ENCODE data around the gene YTHDF1.

The YTHDF1 gene

GRCh38 chr20:63208346-63208909 is 7.5 kb downstream of the YTHDF1 start:
- no peak for DNase-seq (ENCODE audit: low read depth in 2 of 2)

- DNase-seq (ENCODE audit: low read depth in 2 of 2), result no peak
These were observed 9.1 kb downstream of the YTHDF1 start for GRCh38 chr20:63206878-63207277.

DNA sequence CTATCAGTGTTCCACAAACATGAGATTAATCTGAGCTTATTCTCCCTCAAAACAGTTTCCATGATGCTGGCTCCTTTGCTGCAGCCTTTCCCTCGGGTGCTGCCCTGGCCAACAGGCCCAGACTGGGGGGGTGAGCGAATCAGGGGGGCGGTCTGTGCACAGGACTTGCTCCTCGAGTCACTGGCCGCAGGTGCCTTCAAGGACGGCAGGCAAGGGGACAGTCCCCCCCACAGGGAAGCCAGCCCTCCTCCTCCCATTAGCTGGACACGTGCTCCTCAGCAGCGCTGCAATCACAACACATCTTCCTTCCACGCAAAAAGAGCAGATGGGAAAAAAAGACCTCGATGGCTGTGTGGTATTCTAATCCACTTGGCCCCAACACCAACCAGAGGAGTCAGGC is 10.0 kb downstream of the YTHDF1 start:
- no peak for DNase-seq (ENCODE audit: low read depth in 2 of 2)

- DNase-seq (ENCODE audit: low read depth in 2 of 2), result no peak
These were observed 11.6 kb downstream of the YTHDF1 start for GRCh38 chr20:63204362-63204761.

GRCh38 chr20:63202811-63203526 is 13.0 kb downstream of the YTHDF1 start:
- no peak for DNase-seq (ENCODE audit: low read depth in 2 of 2)

DNA sequence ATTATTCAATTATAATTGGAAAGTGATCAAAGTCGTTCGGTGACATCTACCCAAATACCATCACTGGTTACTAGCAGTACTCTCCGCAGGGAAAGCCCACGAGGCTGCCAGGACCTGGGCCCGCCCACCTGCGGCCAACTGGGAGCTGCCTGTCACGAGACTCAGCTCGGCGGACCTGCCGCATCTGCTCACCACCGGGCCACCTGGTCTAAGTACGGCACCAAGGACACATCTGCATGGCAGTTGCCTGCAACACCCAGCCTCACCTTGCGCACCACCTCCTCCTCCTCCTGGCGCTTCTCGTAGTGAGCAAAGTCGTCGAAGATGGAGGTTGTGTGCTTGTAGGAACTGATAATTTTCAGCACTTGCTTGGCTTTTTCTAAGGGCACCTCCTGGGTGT is 13.9 kb downstream of the YTHDF1 start:
- DNase-seq (ENCODE audit: low read depth in 2 of 2), result no peak

GRCh38 chr20:63198606-63199005 is 17.3 kb downstream of the YTHDF1 start:
- DNase-seq (ENCODE audit: low read depth in 2 of 2), result no peak

- DNase-seq (ENCODE audit: low read depth in 2 of 2), result no peak
These were observed 19.0 kb downstream of the YTHDF1 start for GRCh38 chr20:63196768-63197470.

DNA sequence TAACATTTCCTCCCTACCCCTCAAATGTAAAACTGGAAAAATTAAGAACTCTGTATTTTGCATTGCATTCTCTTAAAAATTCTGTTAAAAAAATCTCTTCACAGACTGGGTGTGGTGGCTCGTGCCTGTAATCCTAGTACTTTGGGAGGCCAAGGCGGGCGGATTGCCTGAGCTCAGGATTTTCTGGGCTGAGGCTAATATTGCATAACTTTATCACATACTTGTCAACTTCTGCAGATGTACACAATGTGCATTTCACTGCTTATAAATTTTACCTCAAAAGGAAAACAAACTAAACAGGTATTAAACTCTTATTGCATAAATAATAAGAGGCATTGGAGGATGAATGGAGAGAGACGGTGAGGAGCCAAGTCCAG is 21.1 kb downstream of the YTHDF1 start:
- DNase-seq (ENCODE audit: low read depth in 2 of 2), result no peak

GRCh38 chr20:63194007-63194796 is 21.7 kb downstream of the YTHDF1 start:
- no peak for DNase-seq (ENCODE audit: low read depth in 2 of 2)

GRCh38 chr20:63192721-63193120 is 23.2 kb downstream of the YTHDF1 start:
- DNase-seq (ENCODE audit: low read depth in 2 of 2), result no peak

GRCh38 chr20:63191400-63191799 is 24.5 kb downstream of the YTHDF1 start:
- no peak for DNase-seq (ENCODE audit: low read depth in 2 of 2)

DNA sequence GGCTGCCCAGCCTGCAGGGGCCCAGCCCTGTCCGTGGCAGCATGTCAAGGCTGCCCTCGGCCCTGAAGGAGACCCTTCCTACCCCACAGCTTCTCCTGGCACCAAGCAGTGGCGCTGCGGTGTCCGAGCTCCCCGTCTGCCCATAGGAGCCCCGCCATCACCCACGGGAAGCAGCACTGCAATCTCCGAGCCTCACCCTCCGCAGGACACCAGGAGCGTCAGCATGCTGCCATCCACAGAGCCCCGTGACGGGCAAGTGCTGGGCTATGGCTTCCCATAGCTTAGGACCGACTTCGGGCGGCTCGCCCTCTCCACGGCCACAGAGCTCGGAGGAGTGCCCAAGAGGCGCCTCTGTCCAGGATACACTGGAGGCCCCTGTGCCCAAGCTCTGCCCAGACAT is 25.1 kb downstream of the YTHDF1 start:
- DNase-seq (ENCODE audit: low read depth in 2 of 2), result no peak

GRCh38 chr20:63189846-63190559 is 25.9 kb downstream of the YTHDF1 start:
- DNase-seq (ENCODE audit: low read depth in 2 of 2), result no peak

- no peak for DNase-seq (ENCODE audit: low read depth in 2 of 2)
These were observed 26.6 kb downstream of the YTHDF1 start for GRCh38 chr20:63189322-63189642.

- DNase-seq (ENCODE audit: low read depth in 2 of 2), result no peak
These were observed 27.1 kb downstream of the YTHDF1 start for GRCh38 chr20:63188641-63189321.

- no peak for DNase-seq (ENCODE audit: low read depth in 2 of 2)
These were observed 27.8 kb downstream of the YTHDF1 start for GRCh38 chr20:63188159-63188442.

- DNase-seq (ENCODE audit: low read depth in 2 of 2), result no peak
These were observed 28.4 kb downstream of the YTHDF1 start for GRCh38 chr20:63187338-63188158.

DNA sequence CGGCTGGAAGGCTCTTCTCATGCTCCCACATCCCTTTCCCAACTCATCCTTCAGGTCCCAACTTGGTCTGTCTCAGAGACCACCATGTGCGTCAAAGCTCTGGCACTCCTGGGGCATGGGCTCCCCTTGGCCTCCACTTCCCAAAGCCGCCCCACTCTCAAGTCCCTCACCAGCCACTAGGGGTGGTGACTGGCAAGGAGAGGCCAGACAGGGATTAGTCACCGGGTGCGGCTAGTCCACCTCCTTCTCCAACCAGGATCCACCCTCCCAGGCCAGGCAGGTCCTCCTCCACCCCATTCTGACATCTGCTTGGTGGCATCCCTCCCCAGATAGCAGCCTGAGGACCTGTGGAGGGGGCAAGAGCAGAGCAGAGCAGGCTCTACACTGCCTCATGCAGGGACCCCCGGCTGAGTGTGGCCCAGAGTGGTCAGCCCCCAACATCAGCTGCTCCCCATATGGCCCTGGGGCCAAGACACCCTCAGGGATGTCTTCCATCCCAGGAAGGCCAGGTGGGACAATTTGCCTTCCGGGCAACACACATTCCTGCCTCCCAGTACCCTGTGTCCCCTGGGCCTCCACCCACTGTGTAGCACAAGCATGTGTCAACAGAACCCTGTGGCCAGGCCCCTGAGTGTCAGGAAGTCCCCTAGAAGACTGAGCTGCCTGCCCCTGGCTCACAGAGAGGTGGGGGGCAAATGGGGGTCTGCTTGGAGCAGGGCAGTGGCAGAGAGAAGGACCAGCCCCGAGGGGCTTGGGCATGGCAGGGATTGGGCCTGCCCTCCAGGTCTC is 29.2 kb downstream of the YTHDF1 start:
- DNase-seq (ENCODE audit: low read depth in 2 of 2), result no peak

- no peak for DNase-seq (ENCODE audit: low read depth in 2 of 2)
These were observed 29.8 kb downstream of the YTHDF1 start for GRCh38 chr20:63186084-63186483.
